H1 (cell line): Measurements from ENCODE around the gene TAX1BP1. TPM values are rescaled to one million over a fixed set of nuclear protein-coding genes. Genes with fewer than 3 reads are reported as not detected.

Experiments
- CTCF ChIA-PET: fragments of 300-600 bp; sonication (Branson Sonifier 250); formaldehyde crosslinking; loops from one replicate; lab custom pipeline; 2021; ENCODE audit not compliant: partially characterized antibody; lab: Charles Lee
- POLR2A ChIA-PET: fragments of 300-600 bp; sonication (Branson Sonifier 250); formaldehyde crosslinking; loops from one replicate; lab custom pipeline; 2021; ENCODE audit warnings: inconsistent platforms; ENCODE audit not compliant: partially characterized antibody; lab: Charles Lee
- DNase-seq, 2 experiments: peaks; one replicate each; pipeline versions ENCODE4 v3.0.0 to v3.0.0-alpha.2; 2010 to 2022; ENCODE audit warnings: low spot score in 2 of 2, low read depth in 1 of 2, mixed read lengths in 1 of 2
- FAIRE-seq: peaks from 2 replicates; lab custom pipeline; 2011; peaks lifted over from hg19 to GRCh38; lab: Jason Lieb, UNC
- H2AFZ ChIP-seq: 2 replicates; pipeline ENCODE4 v1.8.1; 2012; ENCODE audit warnings: low read length, inconsistent platforms
- H2AK5ac ChIP-seq: 2 replicates; pipeline ENCODE4 v1.6.1; 2013; ENCODE audit warnings: low read depth, low read length
- H2BK120ac ChIP-seq: replicated peaks from 2 replicates; pipeline ENCODE3; 2013; ENCODE audit warnings: low read depth, low read length, inconsistent platforms
- H2BK12ac ChIP-seq: 2 replicates; pipeline ENCODE4 v1.6.1; 2013; ENCODE audit warnings: low read depth, low read length
- H2BK15ac ChIP-seq: 2 replicates; pipeline ENCODE4 v1.6.1; 2013; ENCODE audit warnings: low read length
- H2BK20ac ChIP-seq: 2 replicates; pipeline ENCODE4 v1.6.1; 2013; ENCODE audit warnings: low read length
- H2BK5ac ChIP-seq: 2 replicates; pipeline ENCODE4 v1.6.1; 2013; ENCODE audit warnings: low read depth, low read length
- H3K14ac ChIP-seq: 2 replicates; pipeline ENCODE4 v1.6.1; 2013; ENCODE audit warnings: inconsistent platforms; ENCODE audit not compliant: insufficient read length
- H3K18ac ChIP-seq: 2 replicates; pipeline ENCODE4 v1.6.1; 2013; ENCODE audit warnings: low read length; ENCODE audit errors: extremely low read depth
- H3K23ac ChIP-seq: 2 replicates; pipeline ENCODE4 v1.6.1; 2013; ENCODE audit warnings: inconsistent platforms; ENCODE audit not compliant: insufficient read length
- H3K23me2 ChIP-seq: 2 replicates; pipeline ENCODE4 v1.6.1; 2013; ENCODE audit warnings: low read depth, low read length
- H3K27ac ChIP-seq: 2 replicates; pipeline ENCODE4 v1.6.1; 2011; ENCODE audit warnings: low read depth, low read length, inconsistent platforms
- H3K27me3 ChIP-seq, 4 experiments: replicated peaks in 1 of 4; 1 replicate in 1 of 4; 2 replicates in 3 of 4; pipeline versions ENCODE4 v1.6.1 to v1.8.1; 2011 to 2013; ENCODE audit warnings: low read length in 3 of 4, mild to moderate bottlenecking in 3 of 4, inconsistent platforms in 2 of 4, mixed read lengths in 2 of 4, moderate library complexity in 1 of 4; ENCODE audit not compliant: control insufficient read depth in 3 of 4, insufficient read depth in 3 of 4; ENCODE audit errors: extremely low read depth in 1 of 4
- H3K36me3 ChIP-seq, 4 experiments: 2 replicates each; pipeline versions ENCODE4 v1.6.1 to v1.8.1; 2011 to 2013; ENCODE audit warnings: mild to moderate bottlenecking in 4 of 4, low read length in 3 of 4, moderate library complexity in 2 of 4, control low read depth in 1 of 4, inconsistent platforms in 1 of 4; ENCODE audit not compliant: insufficient read depth in 4 of 4, control insufficient read depth in 2 of 4
- H3K4ac ChIP-seq: replicated peaks from 2 replicates; pipeline ENCODE3; 2013; ENCODE audit warnings: low read length, low read depth, mixed read lengths, inconsistent platforms; ENCODE audit not compliant: insufficient read length
- H3K4me1 ChIP-seq, 4 experiments: replicated peaks in 1 of 4; 1 replicate in 1 of 4; 2 replicates in 3 of 4; pipeline versions ENCODE4 v1.6.1 to v1.8.1; 2011 to 2013; ENCODE audit warnings: low read length in 3 of 4, inconsistent platforms in 2 of 4, mixed read lengths in 1 of 4; ENCODE audit not compliant: insufficient read depth in 4 of 4, control insufficient read depth in 3 of 4
- H3K4me2 ChIP-seq, 2 experiments: 2 replicates each; pipeline versions ENCODE4 v1.6.1 to v1.8.1; 2011 to 2013; ENCODE audit warnings: low read depth in 2 of 2, low read length in 2 of 2, control low read depth in 1 of 2, inconsistent platforms in 1 of 2, mild to moderate bottlenecking in 1 of 2; ENCODE audit not compliant: insufficient read depth in 1 of 2
- H3K4me3 ChIP-seq, 4 experiments: fragments of 200-600, 300-600 bp in 1 of 4; sonication (generic), shearing (Covaris generic), sonication (Bioruptor Twin) in 1 of 4; 2 replicates each; pipeline versions ENCODE4 v1.5.1 to v1.8.1; 2011 to 2016; ENCODE audit warnings: low read length in 4 of 4, low read depth in 3 of 4, control low read depth in 2 of 4, inconsistent platforms in 2 of 4, mild to moderate bottlenecking in 2 of 4, mixed read lengths in 1 of 4, moderate library complexity in 1 of 4; ENCODE audit not compliant: insufficient read depth in 2 of 4; ENCODE audit errors: extremely low read depth in 1 of 4
- H3K56ac ChIP-seq: replicated peaks from 2 replicates; pipeline ENCODE3; 2013; ENCODE audit warnings: low read depth, mild to moderate bottlenecking, mixed read lengths, low read length, inconsistent platforms; ENCODE audit not compliant: insufficient read length
- H3K79me1 ChIP-seq: 2 replicates; pipeline ENCODE4 v1.6.1; 2013; ENCODE audit warnings: low read depth, low read length, control low read depth
- H3K79me2 ChIP-seq, 2 experiments: 2 replicates each; pipeline versions ENCODE4 v1.6.1 to v1.8.1; 2012 to 2013; ENCODE audit warnings: low read length in 2 of 2, mild to moderate bottlenecking in 2 of 2, inconsistent platforms in 1 of 2; ENCODE audit not compliant: insufficient read depth in 2 of 2, control insufficient read depth in 1 of 2
- H3K9ac ChIP-seq, 4 experiments: replicated peaks in 1 of 4; 1 replicate in 1 of 4; 2 replicates in 3 of 4; pipeline versions ENCODE4 v1.6.1 to v1.8.1; 2011 to 2013; ENCODE audit warnings: low read depth in 3 of 4, low read length in 3 of 4, control low read depth in 2 of 4, mild to moderate bottlenecking in 2 of 4, moderate library complexity in 2 of 4, inconsistent platforms in 1 of 4; ENCODE audit errors: extremely low read depth in 1 of 4
- H3K9me3 ChIP-seq, 2 experiments: 2 replicates each; pipeline versions ENCODE4 v1.6.1 to v1.8.1; 2012 to 2013; ENCODE audit warnings: mild to moderate bottlenecking in 2 of 2, moderate library complexity in 2 of 2, control low read depth in 1 of 2, inconsistent platforms in 1 of 2, low read depth in 1 of 2, low read length in 1 of 2, mixed read lengths in 1 of 2; ENCODE audit not compliant: insufficient read depth in 2 of 2
- H4K20me1 ChIP-seq, 2 experiments: replicated peaks in 1 of 2; 2 replicates each; pipeline versions ENCODE3 to v1.8.1; 2011 to 2013; ENCODE audit warnings: inconsistent platforms in 2 of 2, low read length in 2 of 2, mild to moderate bottlenecking in 1 of 2; ENCODE audit not compliant: insufficient read depth in 2 of 2, control insufficient read depth in 1 of 2
- H4K5ac ChIP-seq: 2 replicates; pipeline ENCODE4 v1.6.1; 2013; ENCODE audit warnings: low read length, low read depth, mixed read lengths, inconsistent platforms; ENCODE audit not compliant: insufficient read length
- H4K8ac ChIP-seq: 2 replicates; pipeline ENCODE4 v1.8.0; 2013; ENCODE audit warnings: mild to moderate bottlenecking, moderate library complexity, low read length, inconsistent platforms; ENCODE audit not compliant: insufficient read depth; ENCODE audit errors: extremely low read depth
- H4K91ac ChIP-seq: replicated peaks from 2 replicates; pipeline ENCODE3; 2013; ENCODE audit warnings: low read length, mixed read lengths, inconsistent platforms; ENCODE audit not compliant: insufficient read length
- ASH2L ChIP-seq: fragments of 200-600, 300-600 bp; sonication (generic); IDR thresholded peaks from one replicate; pipeline ENCODE4 v1.7.1; 2017; ENCODE audit warnings: low read length
- BACH1 ChIP-seq: IDR thresholded peaks from 2 replicates; pipeline ENCODE4 v1.6.1; 2012; ENCODE audit warnings: low read length, improper control_type of control experiment
- CEBPB ChIP-seq: IDR thresholded peaks from 2 replicates; pipeline ENCODE4 v1.6.1; 2012; ENCODE audit warnings: low read depth, low read length
- CHD2 ChIP-seq: IDR thresholded peaks from 2 replicates; pipeline ENCODE4 v1.6.1; 2012; ENCODE audit warnings: low read length, improper control_type of control experiment
- CREB1 ChIP-seq: IDR thresholded peaks from 2 replicates; pipeline ENCODE4 v1.6.1; 2012; ENCODE audit warnings: inconsistent platforms
- EGR1 ChIP-seq: IDR thresholded peaks from 2 replicates; pipeline ENCODE4 v1.6.1; 2011; ENCODE audit warnings: low read depth, low read length, borderline replicate concordance
- HDAC6 ChIP-seq: IDR thresholded peaks from one replicate; pipeline ENCODE4 v1.7.1; 2012; ENCODE audit warnings: low read depth, mild to moderate bottlenecking, inconsistent platforms, low read length, moderate library complexity
- JUN ChIP-seq: IDR thresholded peaks from 2 replicates; pipeline ENCODE4 v1.6.1; 2011; ENCODE audit warnings: low read depth, mild to moderate bottlenecking, improper control_type of control experiment, low read length
- KDM1A ChIP-seq: fragments of 200-600, 300-600 bp; sonication (generic); IDR thresholded peaks from 2 replicates; pipeline ENCODE4 v1.7.1; 2016; ENCODE audit warnings: mild to moderate bottlenecking, low read length, borderline replicate concordance
- NRF1 ChIP-seq: IDR thresholded peaks from 2 replicates; pipeline ENCODE4 v1.6.1; 2011; ENCODE audit warnings: mild to moderate bottlenecking, low read depth, low read length, improper control_type of control experiment
- POLR2A ChIP-seq, 2 experiments: IDR thresholded peaks; 1 replicate in 1 of 2; 2 replicates in 1 of 2; pipeline ENCODE4 v1.6.1; 2011; ENCODE audit warnings: low read depth in 2 of 2, low read length in 2 of 2, mild to moderate bottlenecking in 2 of 2; ENCODE audit errors: control extremely low read depth in 1 of 2
- RAD21 ChIP-seq, 2 experiments: IDR thresholded peaks in 1 of 2; conservative IDR thresholded peaks in 1 of 2; 2 replicates each; pipeline ENCODE4 v1.6.1; 2011; ENCODE audit warnings: low read depth in 2 of 2, low read length in 2 of 2, improper control_type of control experiment in 1 of 2, inconsistent platforms in 1 of 2, mild to moderate bottlenecking in 1 of 2, moderate library complexity in 1 of 2
- RBBP5 ChIP-seq: IDR thresholded peaks from 2 replicates; pipeline ENCODE4 v1.7.1; 2012; ENCODE audit warnings: low read depth, mild to moderate bottlenecking, inconsistent platforms, low read length, moderate library complexity, borderline replicate concordance
- SP1 ChIP-seq: IDR thresholded peaks from 2 replicates; pipeline ENCODE4 v1.6.1; 2011; ENCODE audit warnings: low read depth, low read length
- SP4 ChIP-seq: IDR thresholded peaks from 2 replicates; pipeline ENCODE4 v1.6.1; 2012; ENCODE audit warnings: low read length, inconsistent platforms
- TBP ChIP-seq: IDR thresholded peaks from 2 replicates; pipeline ENCODE4 v1.6.1; 2011; ENCODE audit warnings: low read depth, low read length, improper control_type of control experiment
- TEAD4 ChIP-seq: IDR thresholded peaks from 2 replicates; pipeline ENCODE4 v1.6.1; 2012; ENCODE audit warnings: low read depth, low read length, inconsistent platforms, mixed read lengths
- YY1 ChIP-seq: IDR thresholded peaks from 2 replicates; pipeline ENCODE4 v1.6.1; 2011; ENCODE audit warnings: low read depth, mild to moderate bottlenecking, low read length
- WGBS, 2 experiments: shearing (Covaris generic) in 1 of 2; methylation state at CpG; one replicate each; pipeline versions ENCODE4 v1.1.6 to v1.1.7; 2013 to 2015; ENCODE audit warnings: low lambda C conversion rate in 2 of 2, mixed read lengths in 2 of 2, inconsistent platforms in 1 of 2, low coverage in 1 of 2, missing lambda C conversion rate in 1 of 2; ENCODE audit not compliant: insufficient replicate concordance in 2 of 2, insufficient coverage in 1 of 2, insufficient read length in 1 of 2; ENCODE audit errors: extremely low coverage in 1 of 2, missing lambda C conversion rate in 1 of 2; 5-methylcytosine and 5-hydroxymethylcytosine counted together
- polyA plus RNA-seq, 7 experiments: library from polyadenylated mRNA; depleted of rRNA in 3 of 7; stranded (reverse) in 5 of 7; unstranded in 2 of 7; fragments of >200 nt in 5 of 7; fragments of 200-250 nt in 2 of 7; gene quantifications; 1 replicate in 5 of 7; 2 replicates in 1 of 7; 4 replicates in 1 of 7; pipeline versions ENCODE4 v1.2.1 to v1.2.3, GENCODE V29; 2011 to 2013; ENCODE audit warnings: missing spikeins in 2 of 7, mixed read lengths in 2 of 7
- total RNA-seq: library from RNA; stranded (reverse); fragmentation: NEBNext Ultra II Directional; extraction: Animal tissue kit (Norgen Biotek cat#: 25700); gene quantifications from 2 replicates; pipeline ENCODE4 v1.2.1, GENCODE V29; 2021

The TAX1BP1 gene
- total and polyA plus RNA-seq, 2 of the 8 experiments (the other 6 are each of a cell fraction or from before 2014, with no cell fraction given) = 56.0 to 62.7 TPM

DNA sequence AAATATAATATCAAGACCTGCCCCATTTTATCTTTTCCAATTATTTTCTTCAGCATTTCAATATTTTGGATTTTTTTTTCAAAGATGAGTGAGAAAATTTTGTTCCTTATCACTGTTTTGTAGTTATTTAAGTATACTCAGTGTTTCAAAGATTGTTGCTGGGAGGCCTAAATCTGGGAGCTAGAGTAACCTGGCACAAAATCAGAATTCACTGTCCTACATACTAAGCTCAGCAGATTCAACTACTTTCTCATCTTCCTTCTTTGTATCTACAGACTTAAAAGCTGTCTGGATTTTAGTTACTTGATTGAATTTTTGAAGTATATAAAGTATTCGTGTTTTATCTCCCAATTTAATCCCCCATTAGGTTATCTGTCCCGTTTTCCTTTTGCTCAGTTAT lies 85.9 kb downstream of the TAX1BP1 start:
- peaks cover 0 to 3% (median 0%) of the 10 kb centered on the region in 4 experiments; a peak in 1 of 8 replicates for H3K36me3 ChIP-seq
- ChIA-PET POLR2A (no interaction called here), CTCF (interaction anchor here (1.2 to 1.8 kb wide), 4 partner anchors 8 to 95 kb away, joined by 3 to 5 read pairs (median 4); no protein-coding TSS in a partner anchor)
- H2BK5ac ChIP-seq = no peak overlapping the region
- H3K23me2 ChIP-seq = no peaks in the 10 kb centered on the region
- no peaks in the 10 kb centered on the region for H3K27me3 ChIP-seq
- H4K91ac ChIP-seq = no peak overlapping the region
- no peaks in the 10 kb centered on the region for H3K4me1 ChIP-seq
- H3K4ac ChIP-seq = no peak overlapping the region
- no peak overlapping the region for H3K14ac ChIP-seq
- H2AK5ac ChIP-seq = no peak overlapping the region
- H4K5ac ChIP-seq = no peak overlapping the region
- no peak overlapping the region for H3K9ac ChIP-seq
- no peak overlapping the region for H3K23ac ChIP-seq
- no peaks in the 10 kb centered on the region for H3K79me1 ChIP-seq
- H3K9me3 ChIP-seq = no peaks in the 10 kb centered on the region
- H2BK120ac ChIP-seq = no peak overlapping the region
- H2AFZ ChIP-seq = no peak overlapping the region
- H3K56ac ChIP-seq = no peak overlapping the region
- no peak overlapping the region for H4K8ac ChIP-seq
- H3K4me2 ChIP-seq = no peak overlapping the region
- H3K27ac ChIP-seq = no peak overlapping the region
- DNase-seq (no peak), FAIRE-seq (no peak)
- no peak overlapping the region for H3K18ac ChIP-seq
- 84% methylated on average over 2 of the region's 2 CpGs; no CpG with 5 or more reads in 1 of the 2 experiments for WGBS, 2 experiments
- no peaks in the 10 kb centered on the region for H4K20me1 ChIP-seq
- H3K79me2 ChIP-seq = no peaks in the 10 kb centered on the region
- H2BK20ac ChIP-seq = no peak overlapping the region
- H2BK12ac ChIP-seq = no peak overlapping the region
- no peak overlapping the region for H2BK15ac ChIP-seq
- no peak overlapping the region for H3K4me3 ChIP-seq
- TF ChIP-seq JUN (no peak), TEAD4 (no peak), EGR1 (no peak), CEBPB (no peak), RBBP5 (no peak), ASH2L (no peak), POLR2A (IDR thresholded peaks at IDR 0.05; ENCODE audit: control extremely low read depth in 1 of 2, low read depth in 2 of 2, low read length in 2 of 2) (no peak), CHD2 (no peak), KDM1A (no peak), RAD21 (IDR thresholded peaks at IDR 0.05 in 1 of 2, conservative IDR thresholded peaks at IDR 0.05 in 1 of 2; ENCODE audit: low read depth in 2 of 2, low read length in 2 of 2) (no peak), SP1 (no peak), CREB1 (no peak), NRF1 (no peak), BACH1 (no peak), SP4 (no peak), TBP (no peak), HDAC6 (no peak), YY1 (no peak)
